Measurements from ENCODE around the gene SPATA17.

GRCh38 chr1:217871955-217872354 lies 240.8 kb downstream of the SPATA17 start:
- TF ChIP-seq CTCF (IDR thresholded peaks at IDR 0.05): no peak
- no peak for TF ChIP-seq POLR2A (IDR thresholded peaks at IDR 0.05)

All from heart left ventricle (tissue), 13 donors.